HG02938 (cell line): ENCODE results near the gene CDK17.

Experiments
- ATAC-seq: cut with Tn5 transposase; IDR thresholded peaks from one replicate; pipeline ENCODE4 v1.9.1; 2021; ENCODE audit warnings: mild to moderate bottlenecking, moderate library complexity; ENCODE audit not compliant: unreplicated experiment

Gene CDK17

GRCh38 chr12:96241846-96242256 is 158.4 kb downstream of the CDK17 start:
- ATAC-seq = no peak

- ATAC-seq = no peak
Observed at GRCh38 chr12:96241431-96241830, 158.8 kb downstream of the CDK17 start.

DNA sequence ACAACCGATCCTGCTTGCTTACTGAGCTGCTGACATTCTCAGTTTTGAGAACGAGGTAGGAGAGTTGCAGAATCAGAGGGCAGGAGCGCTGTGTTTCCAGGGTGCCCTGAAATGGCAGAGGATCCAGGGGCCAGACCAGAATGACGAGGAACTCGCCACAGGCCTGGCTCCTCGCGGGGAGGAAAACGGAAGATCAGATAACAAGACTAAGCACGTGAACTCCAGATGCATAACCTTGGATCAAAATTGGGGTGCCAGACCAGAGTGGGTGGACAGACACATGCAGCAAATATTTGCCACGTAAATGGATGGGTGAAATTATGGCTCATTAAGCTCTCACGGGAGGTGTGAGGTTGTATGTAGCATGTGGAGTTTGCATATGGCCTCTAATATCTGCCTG is 159.6 kb downstream of the CDK17 start:
- ATAC-seq = no peak

DNA sequence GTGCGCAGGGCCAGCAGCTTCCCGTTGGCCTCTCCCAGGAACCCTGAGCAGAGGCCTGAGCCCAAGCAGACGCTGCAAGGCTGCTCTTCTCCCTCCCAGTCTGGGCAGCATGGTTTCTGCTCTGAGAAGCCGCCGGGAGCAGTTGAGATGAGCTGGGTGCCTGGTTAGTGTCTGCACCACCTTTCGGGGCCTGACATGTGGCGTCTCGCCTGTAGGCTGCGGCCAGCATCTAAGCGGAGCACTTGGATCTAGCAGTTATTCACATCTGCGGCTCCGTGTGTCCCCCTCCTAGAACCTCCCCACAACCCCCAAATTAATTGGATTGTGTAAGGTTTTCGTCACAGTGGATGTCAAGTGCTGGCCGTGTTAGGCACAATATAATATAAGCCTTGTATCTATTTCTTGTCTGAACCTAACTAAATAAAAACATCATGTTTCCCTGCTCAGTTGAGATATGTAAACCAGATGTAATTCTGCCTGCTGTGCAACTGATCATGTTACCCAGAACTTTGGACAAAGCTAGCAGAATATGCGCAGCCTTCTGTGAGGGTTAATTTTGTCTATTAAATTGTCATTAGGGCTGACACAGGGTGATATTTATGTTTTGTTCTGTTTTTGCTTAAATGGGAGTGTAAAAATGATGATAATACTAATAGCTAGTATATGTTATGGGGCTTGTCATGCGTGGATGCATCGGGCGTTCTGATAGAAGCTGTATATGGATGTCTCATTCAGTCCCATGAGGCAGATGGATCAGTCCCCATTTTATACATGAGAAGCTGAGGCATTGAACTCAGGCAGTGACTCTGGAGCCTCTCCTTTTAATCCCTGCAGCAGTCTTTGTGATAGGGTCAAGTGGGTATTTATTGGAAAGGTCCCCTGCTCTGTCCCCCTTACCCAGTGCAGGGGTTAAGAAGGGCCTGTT is 160.3 kb downstream of the CDK17 start:
- ATAC-seq = no peak

DNA sequence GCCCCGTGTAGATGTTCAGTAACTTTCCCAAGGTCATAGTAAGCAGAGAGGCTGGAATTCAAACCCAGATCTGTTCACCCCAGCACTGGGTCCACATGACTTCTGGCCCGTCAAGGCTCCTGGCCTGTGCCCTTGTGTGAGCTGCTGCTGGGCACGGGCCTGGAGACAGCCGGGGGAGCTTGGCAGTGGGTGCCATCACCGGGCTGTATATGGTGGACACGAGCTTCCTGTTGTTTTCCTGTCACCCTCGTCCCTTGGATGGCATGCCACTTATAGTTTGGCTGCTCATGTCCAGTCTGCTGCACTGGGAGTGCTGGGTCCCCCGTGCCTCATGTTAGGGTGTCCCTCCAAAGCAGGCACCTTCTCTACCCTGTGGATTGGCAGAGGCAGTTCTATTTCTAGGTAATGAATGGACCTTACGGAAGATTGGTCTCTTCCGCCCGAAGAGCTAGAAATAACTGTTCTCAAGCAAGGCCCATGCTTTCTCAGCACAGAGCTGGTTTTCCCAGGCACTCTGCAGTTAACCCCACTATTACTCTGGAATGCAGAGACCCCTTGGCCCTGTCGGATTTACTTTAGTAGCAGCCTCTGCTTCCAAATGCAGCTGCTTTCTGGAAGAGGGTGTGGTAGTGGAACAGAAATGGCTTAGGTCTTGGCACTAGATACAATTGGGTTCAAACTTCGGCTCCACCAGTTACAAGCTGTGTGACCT is 161.7 kb downstream of the CDK17 start:
- ATAC-seq = no peak

DNA sequence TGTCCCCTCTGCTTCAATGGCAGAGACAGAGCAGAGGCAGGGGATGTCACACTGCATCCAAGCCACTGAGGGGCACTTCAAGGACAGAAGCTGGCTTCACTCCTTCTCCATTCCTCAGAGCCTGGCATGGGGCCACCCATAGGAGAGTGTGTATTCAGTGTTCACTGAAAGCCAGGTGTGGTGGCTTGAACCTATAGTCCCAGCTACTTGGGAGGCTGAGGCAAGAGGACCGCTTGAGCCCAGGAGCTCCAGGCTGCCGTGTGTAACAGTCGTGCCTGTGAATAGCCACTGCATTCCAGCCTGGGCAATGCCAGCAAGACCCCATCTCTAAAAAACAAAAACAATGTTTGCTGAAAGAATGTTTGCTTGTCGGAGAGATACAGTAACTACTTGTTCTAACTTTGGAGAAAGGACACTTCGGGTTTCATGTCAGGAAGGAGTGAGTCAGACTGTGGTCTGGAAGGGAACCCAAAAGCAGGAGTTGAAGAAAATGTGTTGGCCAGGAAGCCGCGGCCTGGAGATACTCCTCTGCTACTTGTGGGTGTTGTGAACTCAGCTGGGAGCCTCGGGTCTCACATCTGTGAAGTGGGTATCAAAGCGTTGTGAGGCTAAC is 162.7 kb downstream of the CDK17 start:
- no peak for ATAC-seq

GRCh38 chr12:96237035-96237434 is 163.2 kb downstream of the CDK17 start:
- no peak for ATAC-seq

DNA sequence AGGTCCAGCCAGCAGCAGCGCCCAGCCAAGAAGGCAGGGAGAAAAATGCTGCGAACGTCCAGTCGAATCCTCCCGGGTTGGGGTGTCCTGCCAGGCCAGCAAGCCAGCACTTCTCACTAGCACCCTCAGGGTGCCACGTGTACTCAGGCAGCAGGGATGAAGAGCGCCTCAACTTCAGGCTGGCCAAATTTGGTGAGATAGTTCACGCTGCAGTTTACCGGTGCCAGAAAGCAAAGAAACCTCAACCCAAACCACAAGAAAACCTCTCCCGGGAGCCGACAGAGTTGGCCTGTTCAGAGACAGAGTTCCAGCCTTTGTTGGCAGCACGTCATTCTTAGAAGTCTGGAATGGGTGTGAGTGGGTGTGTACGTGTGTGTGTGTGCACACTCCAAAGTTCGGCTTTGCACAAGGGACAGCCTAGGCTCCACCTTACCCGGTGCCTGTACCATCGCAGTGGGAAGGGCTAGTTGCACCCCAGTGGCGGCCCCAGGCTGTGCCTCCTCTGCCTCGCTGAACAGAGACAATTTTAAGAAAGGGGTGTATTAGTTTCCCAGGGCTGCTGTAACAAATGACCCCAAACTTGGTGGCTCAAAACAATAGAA is 163.9 kb downstream of the CDK17 start:
- no peak for ATAC-seq

GRCh38 chr12:96235484-96235826 is 164.8 kb downstream of the CDK17 start:
- no peak for ATAC-seq

DNA sequence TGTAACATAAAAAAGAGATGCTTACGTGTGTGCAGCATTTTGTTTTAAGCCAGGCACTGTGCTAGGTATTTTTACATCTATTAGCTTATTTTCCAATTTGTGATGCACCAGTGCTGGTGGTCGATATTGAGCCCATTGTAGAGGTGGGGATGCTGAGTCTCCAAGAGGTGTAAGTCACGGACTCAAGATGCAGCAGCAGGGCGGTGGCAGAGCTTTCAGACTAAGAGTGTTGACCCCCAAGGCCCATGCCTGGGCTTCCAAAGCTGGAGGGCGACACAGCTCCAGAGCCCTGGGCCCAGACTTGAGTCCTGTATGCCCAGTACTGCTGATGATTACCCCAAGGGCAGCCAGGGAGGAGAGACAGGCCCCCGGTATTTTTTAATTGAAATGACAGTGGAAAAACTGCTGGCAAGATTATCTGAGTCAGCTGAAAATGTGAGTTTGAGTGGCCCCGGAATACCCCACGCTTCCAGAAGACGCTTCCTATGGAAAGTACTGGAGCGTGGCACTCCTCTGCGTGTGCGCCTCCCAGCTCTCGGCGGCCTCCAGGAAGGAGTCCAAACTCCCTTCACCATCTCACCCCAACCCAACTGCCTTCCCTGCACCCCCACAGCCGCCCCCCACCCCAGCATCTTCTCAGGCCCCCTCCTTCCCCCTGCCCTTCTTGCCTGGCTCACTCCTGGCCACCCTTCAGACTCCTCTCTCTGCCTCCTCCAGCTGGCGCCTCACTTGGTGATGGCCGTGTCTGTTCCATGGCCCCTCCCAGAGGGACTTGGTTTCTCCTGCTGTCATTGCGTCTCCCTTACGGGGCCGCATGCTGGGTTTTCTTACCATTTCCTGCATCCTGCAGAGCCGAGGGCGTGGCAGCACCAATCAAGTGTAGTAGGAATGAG is 165.4 kb downstream of the CDK17 start:
- ATAC-seq = no peak

- no peak for ATAC-seq
Observed at GRCh38 chr12:96233939-96234461, 166.2 kb downstream of the CDK17 start.

GRCh38 chr12:96233168-96233567 is 167.1 kb downstream of the CDK17 start:
- ATAC-seq = no peak

DNA sequence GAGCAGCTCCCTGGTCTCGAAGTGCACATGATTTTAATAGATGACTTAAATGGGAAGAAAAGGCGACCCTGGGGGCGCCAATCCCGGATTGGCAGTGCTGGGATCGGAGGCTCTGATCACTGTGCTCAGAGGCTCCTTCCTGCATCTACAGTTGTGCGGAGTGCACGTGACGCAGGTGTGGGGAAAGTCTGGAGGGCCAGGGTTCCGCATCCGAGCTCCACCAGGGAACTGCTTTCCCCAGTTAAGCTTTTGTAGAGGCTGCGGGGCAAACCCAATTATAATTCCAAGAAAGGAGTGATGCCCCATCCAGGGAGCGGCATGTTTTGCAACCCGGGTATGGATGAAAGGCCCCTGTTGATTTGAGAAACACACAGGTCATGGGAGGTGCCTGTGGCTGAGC is 169.6 kb downstream of the CDK17 start:
- ATAC-seq = no peak

GRCh38 chr12:96228566-96229248 is 171.5 kb downstream of the CDK17 start:
- no peak for ATAC-seq
